Tibial artery (tissue), 4 donors: ENCODE measurements around the gene TBCEL.

Experiments used
- DNase-seq, 2 donors: peaks; one replicate each; pipeline ENCODE4 v3.0.0-alpha.2; 2019
- H3K27ac ChIP-seq, 2 donors: fragments of 200-600 bp; sonication (generic) in 1 of 2; 1 replicate in 1 of 2; 2 replicates in 1 of 2; pipeline ENCODE4 v1.5.1; 2018 to 2019; ENCODE audit warnings: mild to moderate bottlenecking in 1 of 2
- H3K27me3 ChIP-seq, 2 donors: fragments of 200-600 bp; sonication (generic) in 1 of 2; one replicate each; pipeline versions ENCODE4 v1.5.1 to v1.6.0; 2016 to 2019
- H3K36me3 ChIP-seq, 3 donors: fragments of 200-600 bp; sonication (generic) in 2 of 3; one replicate each; pipeline ENCODE4 v1.5.1; 2016 to 2019; ENCODE audit warnings: mild to moderate bottlenecking in 2 of 3
- H3K4me1 ChIP-seq, 4 donors: fragments of 200-600 bp; sonication (generic) in 2 of 4; 1 replicate in 3 of 4; 2 replicates in 1 of 4; pipeline ENCODE4 v1.5.1; 2016 to 2019
- H3K4me3 ChIP-seq, 2 donors: fragments of 200-600 bp; sonication (generic) in 1 of 2; 1 replicate in 1 of 2; 2 replicates in 1 of 2; pipeline ENCODE4 v1.5.1; 2018 to 2019; ENCODE audit warnings: mild to moderate bottlenecking in 2 of 2
- H3K9me3 ChIP-seq, 3 donors: fragments of 200-600 bp; sonication (generic) in 1 of 3; one replicate each; pipeline ENCODE4 v1.5.1; 2016 to 2019
- CTCF ChIP-seq, 2 experiments: fragments of 200-600 bp in 1 of 2; fragments of 450-650 bp in 1 of 2; IDR thresholded peaks; one replicate each; pipeline ENCODE4 v1.5.1; 2017 to 2019; ENCODE audit warnings: antibody characterized with exemption in 2 of 2, mild to moderate bottlenecking in 1 of 2, moderate library complexity in 1 of 2
- intact Hi-C: fragments of 100-400 bp; cut with DNase I; formaldehyde crosslinking; loops from one replicate; pipeline ENCODE4 v1.15.0; 2023; ENCODE audit warnings: low total_unique reads

TBCEL gene

GRCh38 chr11:121047926-121048325 lies 24.0 kb downstream of the TBCEL start:
- no peaks in the 10 kb centered on the region for H3K9me3 ChIP-seq
- H3K27ac ChIP-seq, result no peak overlapping the region
- no peaks in the 10 kb centered on the region for H3K4me1 ChIP-seq
- H3K4me3 ChIP-seq, result no peak overlapping the region
- TF ChIP-seq CTCF (IDR thresholded peaks at IDR 0.05), result no peak
- H3K36me3 ChIP-seq, result peaks cover 13 to 28% (median 19%) of the 10 kb centered on the region in 3 donors
- no peaks in the 10 kb centered on the region for H3K27me3 ChIP-seq
- no peak for DNase-seq
- intact Hi-C loops, result no loop called here

DNA sequence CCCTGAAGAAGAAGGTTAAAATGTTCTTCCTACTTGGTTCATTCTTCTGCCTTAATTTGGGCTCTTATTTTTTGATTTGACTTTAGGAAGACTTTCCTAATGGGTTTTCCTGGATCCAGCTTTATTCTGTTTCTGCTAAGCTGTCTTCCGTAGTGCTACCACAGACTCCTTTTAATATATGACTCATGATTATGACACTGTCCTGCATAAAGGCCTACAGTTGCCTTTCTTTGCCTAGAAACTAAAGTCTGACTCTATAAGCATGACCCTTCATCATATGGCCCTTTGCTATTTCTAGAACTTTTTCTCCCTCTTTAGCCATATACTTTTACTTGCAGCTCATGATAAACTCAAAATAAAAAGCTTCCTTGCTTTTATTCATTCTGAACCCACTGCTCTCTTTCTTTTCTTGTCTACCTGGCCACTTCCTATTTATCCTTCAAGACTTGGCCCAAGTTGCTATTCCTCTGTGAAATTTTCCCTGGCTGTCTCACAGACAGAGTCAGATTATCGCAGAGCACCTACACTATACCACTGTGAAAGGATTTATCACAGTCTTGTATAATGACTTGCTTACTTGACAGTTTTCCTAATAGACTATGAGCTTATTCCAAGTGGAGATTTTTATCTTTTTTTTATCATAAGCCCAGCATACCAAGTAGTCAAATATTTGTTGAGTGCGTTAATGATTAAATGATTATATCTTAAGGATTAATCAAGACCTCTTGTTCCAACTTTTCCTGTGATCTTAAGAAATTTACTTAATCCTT lies 24.7 kb downstream of the TBCEL start:
- no peak for DNase-seq
- no peak for TF ChIP-seq CTCF (IDR thresholded peaks at IDR 0.05)
- no peak overlapping the region for H3K4me3 ChIP-seq
- no peaks in the 10 kb centered on the region for H3K4me1 ChIP-seq
- no peaks in the 10 kb centered on the region for H3K27me3 ChIP-seq
- H3K9me3 ChIP-seq, result no peaks in the 10 kb centered on the region
- peaks cover 18 to 33% (median 25%) of the 10 kb centered on the region in 3 donors for H3K36me3 ChIP-seq
- no peak overlapping the region for H3K27ac ChIP-seq
- intact Hi-C loops, result no loop called here

GRCh38 chr11:121053244-121053643 lies 29.3 kb downstream of the TBCEL start:
- Histone ChIP-seq H3K27ac (no peak overlapping the region), H3K4me1 (no peaks in the 10 kb centered on the region), H3K36me3 (peaks cover 36 to 51% (median 39%) of the 10 kb centered on the region in 3 donors), H3K4me3 (no peak overlapping the region), H3K9me3 (no peaks in the 10 kb centered on the region), H3K27me3 (no peaks in the 10 kb centered on the region)
- intact Hi-C loops, result no loop called here
- no peak for DNase-seq
- TF ChIP-seq CTCF (IDR thresholded peaks at IDR 0.05), result no peak

- Histone ChIP-seq H3K4me3 (no peak overlapping the region), H3K4me1 (no peaks in the 10 kb centered on the region), H3K27ac (no peak overlapping the region), H3K27me3 (no peaks in the 10 kb centered on the region), H3K36me3 (peaks cover 33 to 46% (median 38%) of the 10 kb centered on the region in 3 donors), H3K9me3 (no peaks in the 10 kb centered on the region)
- TF ChIP-seq CTCF (IDR thresholded peaks at IDR 0.05), result no peak
- intact Hi-C loops, result no loop called here
- no peak for DNase-seq
These were observed 30.4 kb downstream of the TBCEL start for GRCh38 chr11:121054266-121054665.

DNA sequence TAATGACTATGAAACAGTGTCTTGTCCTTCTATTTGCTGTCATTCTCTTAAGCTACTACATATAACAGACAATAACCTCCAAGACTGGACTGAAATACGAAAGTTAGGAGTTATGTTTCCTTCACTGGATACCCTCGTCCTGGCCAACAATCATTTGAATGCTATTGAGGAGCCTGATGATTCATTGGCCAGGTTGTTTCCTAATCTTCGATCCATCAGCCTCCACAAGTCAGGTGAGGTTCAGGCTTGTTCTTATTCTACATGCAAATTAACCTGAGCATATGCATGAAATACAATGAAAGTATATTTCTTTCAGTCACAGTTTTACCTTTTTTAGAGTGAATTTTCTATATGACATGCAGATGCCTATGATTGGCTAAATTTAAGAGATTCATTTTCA lies 31.2 kb downstream of the TBCEL start:
- intact Hi-C loops, result no loop called here
- H3K36me3 ChIP-seq, result peaks cover 33 to 50% (median 38%) of the 10 kb centered on the region in 3 donors
- H3K27ac ChIP-seq, result no peak overlapping the region
- no peak for DNase-seq
- no peak overlapping the region for H3K4me3 ChIP-seq
- H3K4me1 ChIP-seq, result no peaks in the 10 kb centered on the region
- no peaks in the 10 kb centered on the region for H3K9me3 ChIP-seq
- H3K27me3 ChIP-seq, result no peaks in the 10 kb centered on the region
- TF ChIP-seq CTCF (IDR thresholded peaks at IDR 0.05), result no peak
